IPS-15b (cell line): ENCODE results near the gene CTBP2.
"Not testable (repeated sequence)": the region's sequence is repeated elsewhere in the genome, so short reads cannot be mapped to it uniquely, and the experiment has no call there.

Source experiments
- H3K27me3 ChIP-seq: one replicate; pipeline ENCODE4 v1.6.1; 2013; ENCODE audit warnings: low read length; ENCODE audit not compliant: control insufficient read depth, insufficient read depth
- H3K36me3 ChIP-seq: one replicate; pipeline ENCODE4 v1.6.1; 2013; ENCODE audit warnings: low read length; ENCODE audit not compliant: control insufficient read depth, insufficient read depth
- H3K4me1 ChIP-seq: one replicate; pipeline ENCODE4 v1.6.1; 2013; ENCODE audit warnings: mild to moderate bottlenecking, low read length; ENCODE audit not compliant: control insufficient read depth, insufficient read depth
- H3K4me3 ChIP-seq: one replicate; pipeline ENCODE4 v1.5.1; 2013; ENCODE audit warnings: low read depth, low read length
- H3K9ac ChIP-seq: one replicate; pipeline ENCODE4 v1.6.1; 2013; ENCODE audit warnings: low read depth, mild to moderate bottlenecking, low read length
- H3K9me3 ChIP-seq: one replicate; pipeline ENCODE4 v1.6.1; 2013; ENCODE audit warnings: mild to moderate bottlenecking, low read length; ENCODE audit not compliant: control insufficient read depth, insufficient read depth

Gene CTBP2

DNA sequence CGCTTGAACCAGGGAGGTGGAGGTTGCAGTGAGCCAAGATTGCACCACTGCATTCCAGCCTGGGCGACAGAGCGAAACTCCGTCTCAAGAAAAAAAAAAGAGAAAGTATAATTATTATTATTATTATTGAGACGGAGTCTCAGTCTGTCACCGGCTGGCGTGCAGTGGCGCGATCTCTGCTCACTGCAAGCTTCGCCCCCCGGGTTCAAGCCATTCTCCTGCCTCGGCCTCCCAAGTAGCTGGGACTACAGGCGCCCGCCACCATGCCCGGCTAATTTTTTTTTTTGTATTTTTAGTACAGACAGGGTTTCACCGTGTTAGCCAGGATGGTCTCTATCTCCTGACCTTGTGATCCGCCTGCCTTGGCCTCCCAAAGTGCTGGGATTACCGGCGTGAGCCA, 2.9 kb upstream of the CTBP2 start:
- H3K9me3 ChIP-seq, H3K36me3 ChIP-seq, H3K4me3 ChIP-seq, H3K4me1 ChIP-seq, H3K27me3 ChIP-seq, H3K9ac ChIP-seq: not testable (repeated sequence)

DNA sequence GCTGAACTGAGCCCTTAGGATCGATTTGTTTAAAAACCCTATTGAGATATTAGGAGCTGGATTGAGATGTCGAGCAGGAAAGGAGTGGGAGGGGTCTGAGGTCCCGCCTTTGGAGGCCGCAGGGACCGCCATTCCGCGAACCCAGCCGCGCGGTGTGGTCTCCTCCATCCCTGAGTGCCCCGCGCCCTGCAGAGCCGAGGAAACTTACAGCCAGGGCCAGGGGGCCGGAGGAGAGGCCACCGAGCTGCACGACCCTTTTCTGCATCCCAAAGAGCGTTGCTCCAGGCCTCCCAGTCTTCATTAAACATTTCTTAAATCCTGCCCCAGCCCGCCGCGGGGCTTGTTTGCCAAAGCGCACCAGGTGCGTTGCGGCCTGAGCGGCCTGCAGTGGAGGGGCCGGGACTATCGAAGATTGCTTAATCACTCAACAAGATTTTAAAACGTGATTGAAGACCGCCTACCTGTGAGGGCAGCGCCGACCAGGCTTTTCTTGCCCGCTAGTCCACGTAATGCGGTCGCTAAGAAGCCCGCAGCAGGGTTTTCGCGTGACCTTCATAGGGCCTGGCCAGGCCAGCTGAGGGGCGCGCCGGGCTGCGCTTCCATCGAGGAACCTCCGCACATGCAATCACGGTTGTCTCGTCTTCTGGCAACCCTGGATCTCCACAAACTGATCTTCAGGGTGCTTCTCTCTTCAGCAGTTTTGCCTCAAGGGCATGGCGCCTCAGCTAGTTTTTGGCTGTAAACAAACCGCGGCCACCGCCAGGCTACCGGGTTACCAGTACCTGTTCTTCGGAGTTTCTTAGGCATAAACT, 2.0 kb upstream of the CTBP2 start:
- peaks cover 4% of the 10 kb centered on the region for H3K4me1 ChIP-seq
- H3K9me3 ChIP-seq = no peaks in the 10 kb centered on the region
- H3K36me3 ChIP-seq = no peaks in the 10 kb centered on the region
- H3K9ac ChIP-seq = peak overlapping the region; percentile 92
- no peaks in the 10 kb centered on the region for H3K27me3 ChIP-seq
- H3K4me3 ChIP-seq = peak overlapping the region; percentile 75

- Histone ChIP-seq H3K36me3 (no peaks in the 10 kb centered on the region), H3K4me3 (peak overlapping the region; percentile 75), H3K9me3 (no peaks in the 10 kb centered on the region), H3K4me1 (peaks cover 4% of the 10 kb centered on the region), H3K27me3 (no peaks in the 10 kb centered on the region), H3K9ac (peak overlapping the region; percentile 92)
Measured at GRCh38 chr10:125161707-125162119, 1.4 kb upstream of the CTBP2 start.

GRCh38 chr10:125160856-125161706, 718 bp upstream of the CTBP2 start:
- Histone ChIP-seq H3K9ac (peak overlapping the region; percentile 92), H3K27me3 (no peaks in the 10 kb centered on the region), H3K4me1 (peaks cover 6% of the 10 kb centered on the region), H3K4me3 (peak overlapping the region; percentile 75), H3K9me3 (no peaks in the 10 kb centered on the region), H3K36me3 (no peaks in the 10 kb centered on the region)

DNA sequence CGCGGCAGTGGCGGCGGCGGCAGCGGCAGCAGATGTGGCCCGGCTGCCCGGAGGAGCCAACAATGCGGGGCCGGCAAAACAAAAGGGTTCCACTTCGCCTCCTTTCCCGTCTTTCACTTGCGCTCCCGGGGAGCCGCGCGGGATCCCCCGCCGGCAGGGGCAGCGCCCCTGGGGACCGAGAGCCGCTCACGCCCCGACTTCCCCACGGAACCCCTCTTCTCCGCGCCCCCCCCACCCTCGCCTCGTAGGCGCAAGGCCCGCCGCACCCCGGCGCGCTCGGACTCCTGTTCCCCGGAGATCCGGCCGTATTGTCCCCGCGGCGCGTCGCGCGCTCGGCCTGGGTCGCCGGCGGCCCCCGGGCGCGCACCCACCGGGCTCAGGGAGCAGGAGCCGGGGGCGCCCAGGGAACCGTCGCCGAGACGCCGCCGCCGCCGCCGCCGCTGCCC, 854 bp downstream of the CTBP2 start:
- H3K9ac ChIP-seq = no peak overlapping the region
- no peaks in the 10 kb centered on the region for H3K9me3 ChIP-seq
- no peaks in the 10 kb centered on the region for H3K27me3 ChIP-seq
- H3K4me1 ChIP-seq = peaks cover 12% of the 10 kb centered on the region
- peak overlapping the region; percentile 41 for H3K4me3 ChIP-seq
- H3K36me3 ChIP-seq = no peaks in the 10 kb centered on the region

DNA sequence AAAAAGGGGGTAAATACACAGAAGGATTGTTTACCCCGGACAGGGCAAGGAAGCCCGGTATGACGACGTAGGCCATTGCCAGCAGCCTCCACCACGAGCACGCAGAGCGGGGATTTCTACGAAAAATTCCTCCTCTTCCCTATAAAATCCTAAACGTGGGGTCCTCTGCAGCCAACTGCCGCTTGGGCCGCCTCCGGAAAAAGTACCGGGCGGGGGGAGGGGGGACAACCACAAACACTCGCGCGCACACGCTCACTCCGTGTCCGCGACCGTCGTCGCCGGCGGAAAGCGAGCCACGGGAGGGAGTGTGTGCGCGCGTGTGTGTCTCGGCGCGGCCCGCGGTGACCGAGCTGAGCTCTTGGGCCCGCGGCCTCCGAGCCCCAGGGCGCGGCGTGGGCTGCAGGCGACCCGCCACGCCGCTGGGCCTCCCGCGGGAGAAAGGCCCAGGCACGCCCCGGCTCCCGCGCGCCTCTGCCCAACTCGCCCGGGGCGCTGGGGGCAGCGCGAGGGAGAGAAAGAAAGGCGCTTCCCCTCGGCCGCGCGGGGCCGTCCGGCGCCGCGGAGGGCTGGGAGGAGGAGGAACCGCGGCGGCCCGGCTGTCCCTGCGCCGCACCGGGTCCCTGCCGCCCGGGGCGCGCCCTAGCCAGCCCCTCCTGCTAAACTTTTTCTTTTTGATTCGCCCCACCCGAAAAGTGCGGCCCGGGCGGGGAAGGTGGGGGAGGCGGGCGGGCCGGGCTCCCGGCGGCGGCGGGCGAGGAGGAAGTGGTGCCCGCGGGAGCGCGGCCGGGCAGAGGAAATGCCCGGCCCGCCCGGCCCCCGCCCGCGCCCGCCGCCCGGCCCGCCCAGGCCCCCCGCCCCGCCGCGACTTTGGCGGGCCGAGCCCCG, 1.5 kb downstream of the CTBP2 start:
- Histone ChIP-seq H3K27me3 (no peaks in the 10 kb centered on the region), H3K9me3 (no peaks in the 10 kb centered on the region), H3K36me3 (no peaks in the 10 kb centered on the region), H3K9ac (peak overlapping the region; percentile 93), H3K4me1 (peaks cover 17% of the 10 kb centered on the region), H3K4me3 (peak overlapping the region; percentile 85)

GRCh38 chr10:125158275-125158600, 2.1 kb downstream of the CTBP2 start:
- Histone ChIP-seq H3K9ac (peak overlapping the region; percentile 93), H3K27me3 (no peaks in the 10 kb centered on the region), H3K4me3 (peak overlapping the region; percentile 85), H3K4me1 (peaks cover 23% of the 10 kb centered on the region), H3K9me3 (no peaks in the 10 kb centered on the region), H3K36me3 (no peaks in the 10 kb centered on the region)

GRCh38 chr10:125157505-125157904, 2.9 kb downstream of the CTBP2 start:
- Histone ChIP-seq H3K27me3 (no peaks in the 10 kb centered on the region), H3K9ac (peak overlapping the region; percentile 93), H3K4me3 (peak overlapping the region; percentile 85), H3K36me3 (no peaks in the 10 kb centered on the region), H3K9me3 (no peaks in the 10 kb centered on the region), H3K4me1 (peaks cover 24% of the 10 kb centered on the region)

GRCh38 chr10:125156739-125157480, 3.5 kb downstream of the CTBP2 start:
- Histone ChIP-seq H3K4me1 (peaks cover 24% of the 10 kb centered on the region), H3K9me3 (no peaks in the 10 kb centered on the region), H3K4me3 (peak overlapping the region; percentile 85), H3K27me3 (no peaks in the 10 kb centered on the region), H3K36me3 (no peaks in the 10 kb centered on the region), H3K9ac (peak overlapping the region; percentile 93)

DNA sequence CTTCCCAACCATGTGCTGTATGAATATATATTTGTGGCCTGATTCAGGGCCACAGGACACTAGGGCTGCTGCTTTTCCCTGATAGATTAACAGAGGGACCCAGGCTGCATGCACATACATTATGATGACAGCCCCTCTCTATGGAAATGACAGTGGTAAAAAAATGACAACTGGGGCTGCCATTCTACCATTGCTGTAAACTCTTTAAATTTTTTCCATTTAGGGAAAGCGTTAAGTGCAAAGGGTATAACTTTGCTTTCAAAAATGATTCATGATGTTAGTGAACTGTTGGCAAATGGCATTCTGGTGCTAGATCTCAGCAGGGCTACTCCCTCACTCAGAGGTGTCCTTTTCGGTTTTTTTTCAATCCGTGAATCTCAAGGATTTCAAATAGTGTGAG, 4.2 kb downstream of the CTBP2 start:
- no peaks in the 10 kb centered on the region for H3K9me3 ChIP-seq
- H3K9ac ChIP-seq = peak overlapping the region; percentile 93
- H3K4me3 ChIP-seq = peak overlapping the region; percentile 85
- no peaks in the 10 kb centered on the region for H3K27me3 ChIP-seq
- H3K36me3 ChIP-seq = peaks cover 4% of the 10 kb centered on the region
- peaks cover 26% of the 10 kb centered on the region for H3K4me1 ChIP-seq

DNA sequence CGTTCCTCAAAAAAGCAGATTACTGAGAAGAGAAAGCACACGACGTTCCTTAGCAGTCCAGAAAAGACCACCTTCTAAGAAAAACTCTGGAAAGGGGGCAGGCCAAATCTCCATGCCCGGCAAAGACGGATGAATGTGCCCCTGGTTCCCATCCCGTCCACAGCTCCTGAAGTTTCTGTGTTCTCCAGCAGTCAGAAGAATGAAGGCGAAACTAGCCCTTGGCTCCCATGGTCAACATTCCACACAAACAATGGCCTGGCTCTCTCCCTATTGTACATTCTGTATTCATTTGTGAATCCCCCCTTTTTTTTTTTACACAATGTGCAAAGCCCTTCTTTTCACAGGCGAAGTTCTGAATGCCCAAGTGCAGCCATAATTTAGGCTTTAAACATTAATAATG, 5.3 kb downstream of the CTBP2 start:
- H3K36me3 ChIP-seq = peaks cover 13% of the 10 kb centered on the region
- H3K27me3 ChIP-seq = no peaks in the 10 kb centered on the region
- peak overlapping the region; percentile 85 for H3K4me3 ChIP-seq
- H3K4me1 ChIP-seq = peaks cover 34% of the 10 kb centered on the region
- H3K9me3 ChIP-seq = no peaks in the 10 kb centered on the region
- H3K9ac ChIP-seq = peak overlapping the region; percentile 57
